Head of caudate nucleus (tissue), 42 donors: ENCODE results near the gene PPBP.
"Not testable (repeated sequence)": the region's sequence is repeated elsewhere in the genome, so short reads cannot be mapped to it uniquely, and the experiment has no call there.

Experiments used
- DNase-seq, 42 donors: peaks; one replicate each; pipeline versions ENCODE4 v3.0.0 to v3.0.0-alpha.2; 2020 to 2021; ENCODE audit warnings: mixed read lengths in 7 of 42
- intact Hi-C: fragments of 100-400 bp; cut with DNase I; formaldehyde crosslinking; loops from one replicate; pipeline ENCODE4 v1.15.0; 2022

PPBP gene

GRCh38 chr4:73962724-73963123, 25.3 kb downstream of the PPBP start:
- intact Hi-C loops = no loop called here
- DNase-seq = no peak

DNA sequence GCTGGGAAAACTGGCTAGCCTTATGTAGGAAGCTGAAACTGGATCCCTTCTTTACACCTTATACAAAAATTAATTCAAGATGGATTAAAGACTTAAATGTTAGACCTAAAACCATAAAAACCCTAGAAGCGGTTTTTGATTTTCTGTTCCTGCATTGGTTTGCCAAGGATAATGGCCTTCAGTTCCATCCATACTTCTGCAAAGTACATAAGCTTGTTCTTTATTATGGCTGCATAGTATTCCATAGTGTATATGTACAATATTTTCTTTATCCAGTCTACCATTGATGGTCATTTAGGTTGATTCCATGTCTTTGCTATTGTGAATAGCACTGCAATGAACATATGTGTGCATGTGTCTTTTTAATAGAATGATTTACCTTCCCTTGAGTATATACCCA, 28.9 kb downstream of the PPBP start:
- intact Hi-C loops, DNase-seq: not testable (repeated sequence)

- no peak for DNase-seq
- intact Hi-C loops = no loop called here
These were observed 35.6 kb downstream of the PPBP start for GRCh38 chr4:73952352-73952751.

DNA sequence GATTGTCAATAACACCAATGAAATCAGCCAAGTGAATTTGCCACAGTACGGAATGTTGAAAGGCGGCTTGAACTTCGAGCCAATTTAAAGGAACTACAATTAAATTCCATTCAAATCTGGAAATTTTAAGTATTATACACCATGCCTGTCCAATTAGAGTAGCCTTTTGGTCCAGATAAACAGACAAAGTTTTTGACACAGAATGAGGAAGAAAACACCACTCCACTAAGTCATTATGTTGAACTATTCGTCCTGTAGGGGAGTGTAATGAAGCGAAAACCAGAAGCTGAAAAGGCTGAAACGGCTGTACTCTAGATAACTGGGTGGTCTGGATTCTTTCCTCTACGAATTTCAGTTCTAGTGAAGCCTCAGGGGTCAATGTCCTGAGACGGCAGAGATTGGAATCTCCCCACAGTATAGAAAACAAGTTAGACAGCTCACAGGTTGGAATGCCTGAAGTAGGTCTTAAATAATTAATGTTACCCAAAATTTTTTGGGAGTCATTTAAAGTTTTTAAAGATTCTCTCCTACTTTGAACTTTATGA, 37.5 kb downstream of the PPBP start:
- intact Hi-C loops, DNase-seq: not testable (repeated sequence)

- intact Hi-C loops = no loop called here
- DNase-seq = no peak
These were observed 38.8 kb downstream of the PPBP start for GRCh38 chr4:73948990-73949706.

- DNase-seq = no peak
- intact Hi-C loops = no loop called here
These were observed 39.7 kb downstream of the PPBP start for GRCh38 chr4:73948291-73948690.

GRCh38 chr4:73947239-73947985, 40.6 kb downstream of the PPBP start:
- DNase-seq = no peak
- intact Hi-C loops = no loop called here

DNA sequence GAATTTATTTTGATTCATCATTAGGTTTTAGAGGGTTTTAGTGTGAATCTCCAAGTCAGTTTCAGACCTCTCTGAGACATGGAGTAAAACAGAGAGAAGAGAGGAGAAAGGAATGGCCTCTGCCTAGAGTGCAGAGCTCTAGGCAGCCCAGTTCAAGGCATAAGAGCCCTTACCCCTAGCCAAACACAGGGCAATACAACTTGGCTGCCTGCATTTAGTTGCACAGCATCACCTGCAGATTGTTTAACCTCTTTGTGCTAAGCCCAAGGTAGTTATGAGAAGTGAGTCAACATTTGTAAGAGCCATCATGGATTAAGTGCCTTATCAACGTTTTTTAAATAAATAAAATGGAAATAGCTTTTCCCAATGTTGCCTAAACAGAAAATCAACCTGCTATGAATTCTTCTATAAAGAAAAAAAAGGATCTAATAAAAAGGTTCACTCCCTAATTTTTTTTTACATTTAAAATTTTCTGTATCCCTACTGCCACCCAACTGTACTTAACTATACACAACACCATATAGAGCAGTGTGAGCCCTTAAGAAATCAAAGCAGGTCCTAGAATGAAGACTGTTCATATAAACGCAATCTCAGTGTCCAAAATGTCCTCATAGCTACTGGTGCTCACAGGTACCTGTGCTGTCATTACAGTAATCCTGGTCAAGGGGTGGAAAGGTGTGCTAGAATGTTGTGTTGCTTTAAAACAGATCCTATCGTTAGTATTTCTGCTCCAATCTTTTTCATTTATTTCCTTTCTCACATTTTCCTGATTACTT, 42.1 kb downstream of the PPBP start:
- DNase-seq = no peak
- intact Hi-C loops = no loop called here

DNA sequence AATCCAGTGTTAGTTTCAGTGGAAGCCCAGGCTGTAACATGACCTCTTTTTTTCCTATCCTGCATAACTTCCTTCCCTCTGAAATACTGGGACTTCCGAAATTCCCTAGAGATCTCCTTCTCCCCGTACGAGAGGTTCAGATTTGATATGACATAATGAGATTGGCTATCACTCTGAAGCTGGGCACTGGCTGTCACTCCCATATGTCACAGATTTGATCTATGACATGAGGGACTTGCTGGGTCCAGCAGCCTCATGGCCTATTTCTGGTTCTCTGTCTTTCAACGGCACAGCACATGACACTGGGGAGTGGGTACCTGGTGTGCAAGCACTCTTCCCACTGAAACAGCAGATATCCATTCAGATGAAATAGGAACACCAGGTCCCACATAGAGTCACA, 42.9 kb downstream of the PPBP start:
- intact Hi-C loops = no loop called here

DNA sequence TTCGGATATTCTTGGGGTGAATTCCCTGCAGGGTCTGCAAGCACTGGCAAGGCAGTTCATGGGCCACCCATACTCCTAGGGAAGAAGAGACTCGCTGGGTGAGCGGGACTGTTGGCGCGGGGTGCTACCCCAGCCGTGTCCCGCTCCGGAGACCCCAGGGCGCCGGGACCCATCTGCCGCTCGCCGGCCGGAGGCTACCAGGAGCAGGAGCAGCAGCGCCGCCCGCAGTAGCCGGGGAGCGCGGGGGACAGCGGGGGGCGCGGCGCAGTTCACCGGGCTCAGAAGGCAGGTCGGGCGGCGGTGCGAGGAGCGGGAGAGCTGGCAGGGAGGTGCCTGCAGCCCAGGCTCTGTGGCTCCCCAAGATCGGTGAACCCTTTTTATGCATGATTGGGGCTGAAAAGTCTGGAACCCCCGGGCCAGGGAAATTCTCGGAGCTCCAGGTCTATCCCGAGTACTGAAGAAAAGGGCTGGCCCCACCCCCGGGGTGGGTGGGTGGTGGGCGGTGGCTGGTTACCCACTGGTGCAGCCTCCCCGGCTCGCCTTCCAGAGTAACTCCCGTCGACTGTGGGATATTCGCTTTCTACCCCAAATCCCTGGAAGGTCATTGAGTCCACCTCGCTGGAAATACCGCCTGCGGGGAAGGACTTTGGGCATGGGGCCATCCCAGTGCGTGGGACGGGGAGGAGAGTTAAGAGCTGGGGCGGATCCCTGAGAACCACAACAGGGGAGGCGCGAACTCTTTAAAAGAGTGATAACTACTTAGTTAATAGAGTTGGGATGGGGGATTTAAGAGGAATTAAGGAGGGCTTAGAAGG, 43.7 kb downstream of the PPBP start:
- no peak for DNase-seq
- intact Hi-C loops = no loop called here

More for the DNA sequence above, 42.9 kb downstream of the PPBP start:
- no peak for DNase-seq

- DNase-seq = no peak
- intact Hi-C loops = no loop called here
These were observed 44.4 kb downstream of the PPBP start for GRCh38 chr4:73943555-73943954.

DNA sequence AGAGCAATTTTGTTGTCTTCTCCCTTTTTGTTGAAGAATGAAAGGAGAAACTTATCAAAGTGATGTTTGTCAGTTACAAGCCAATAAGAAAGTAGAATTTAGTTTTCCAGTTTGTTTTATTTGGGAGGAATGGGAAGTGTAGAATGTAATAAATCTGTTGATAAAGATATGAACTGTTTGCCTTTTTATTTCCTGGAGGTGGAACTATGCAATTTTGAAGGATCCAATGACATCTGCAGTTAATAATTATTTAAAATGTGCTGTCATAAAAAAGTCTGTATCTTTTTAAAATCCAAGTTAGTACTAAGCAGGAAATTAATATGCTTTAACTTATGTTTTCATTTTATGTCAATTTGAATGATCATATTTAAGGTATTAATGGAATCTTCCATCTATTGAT, 51.0 kb downstream of the PPBP start:
- no peak for DNase-seq
- intact Hi-C loops = no loop called here
